Parathyroid adenoma (tissue), 2 donors: ENCODE measurements around the gene ERMARD.

Source experiments
- H2AFZ ChIP-seq: fragments of 300-600 bp; sonication (generic); one replicate; pipeline ENCODE4 v1.7.0; 2017; ENCODE audit warnings: antibody characterized with exemption, mild to moderate bottlenecking
- H3K27ac ChIP-seq: fragments of 300-600 bp; sonication (generic); one replicate; pipeline ENCODE4 v1.7.0; 2017
- H3K27me3 ChIP-seq: fragments of 300-600 bp; sonication (generic); one replicate; pipeline ENCODE4 v1.7.0; 2017; ENCODE audit warnings: low read length; ENCODE audit not compliant: control insufficient read depth, insufficient read depth
- H3K36me3 ChIP-seq: fragments of 300-600 bp; sonication (generic); one replicate; pipeline ENCODE4 v1.7.0; 2017; ENCODE audit warnings: low read length; ENCODE audit not compliant: control insufficient read depth, insufficient read depth
- H3K4me1 ChIP-seq: fragments of 300-600 bp; sonication (generic); one replicate; pipeline ENCODE4 v1.7.0; 2017; ENCODE audit warnings: control low read depth
- H3K4me2 ChIP-seq: fragments of 300-600 bp; sonication (generic); one replicate; pipeline ENCODE4 v1.7.0; 2017; ENCODE audit warnings: low read length
- H3K4me3 ChIP-seq: fragments of 300-600 bp; sonication (generic); one replicate; pipeline ENCODE4 v1.7.0; 2017; ENCODE audit warnings: low read depth, low read length
- H3K79me2 ChIP-seq: fragments of 300-600 bp; sonication (generic); one replicate; pipeline ENCODE4 v1.7.0; 2017; ENCODE audit warnings: control low read depth
- H3K9ac ChIP-seq: fragments of 300-600 bp; sonication (generic); one replicate; pipeline ENCODE4 v1.7.0; 2017; ENCODE audit warnings: mild to moderate bottlenecking
- H3K9me3 ChIP-seq: fragments of 300-600 bp; sonication (generic); one replicate; pipeline ENCODE4 v1.7.0; 2017; ENCODE audit warnings: low read length; ENCODE audit not compliant: control insufficient read depth
- CTCF ChIP-seq: fragments of 300-600 bp; sonication (generic); IDR thresholded peaks from one replicate; pipeline ENCODE4 v1.7.0; 2017; ENCODE audit warnings: antibody characterized with exemption, mild to moderate bottlenecking
- donor health status: primary hyperparathyroidism.

The ERMARD gene

GRCh38 chr6:169709293-169709692 is 42.1 kb upstream of the ERMARD start:
- TF ChIP-seq CTCF = no peak
- no peak overlapping the region for H3K4me3 ChIP-seq
- H3K9me3 ChIP-seq = no peaks in the 10 kb centered on the region
- H3K27ac ChIP-seq = no peak overlapping the region
- H3K9ac ChIP-seq = no peak overlapping the region
- H3K4me1 ChIP-seq = no peaks in the 10 kb centered on the region
- no peaks in the 10 kb centered on the region for H3K27me3 ChIP-seq
- H3K4me2 ChIP-seq = no peak overlapping the region
- no peaks in the 10 kb centered on the region for H3K36me3 ChIP-seq
- H2AFZ ChIP-seq = no peak overlapping the region
- peaks cover 3% of the 10 kb centered on the region for H3K79me2 ChIP-seq

DNA sequence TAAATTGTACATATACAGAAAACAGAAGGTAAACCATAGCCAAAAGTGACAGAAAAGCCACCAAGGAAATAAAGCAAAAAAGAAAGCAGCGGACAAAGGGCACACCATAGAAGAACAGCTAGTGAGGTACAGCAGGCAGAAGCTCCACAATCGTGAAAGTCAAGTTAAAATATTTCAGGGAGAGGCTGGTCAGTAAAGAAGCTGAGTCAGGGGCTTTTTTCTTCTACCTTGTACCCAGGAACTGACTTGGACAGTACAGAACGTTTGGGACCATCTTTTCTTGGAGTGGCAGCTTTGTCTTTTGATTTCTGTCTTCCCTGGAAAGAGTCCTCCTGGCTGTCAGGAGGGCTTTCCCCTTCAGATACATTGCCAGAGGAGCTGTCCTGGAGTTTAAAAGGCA is 41.4 kb upstream of the ERMARD start:
- H2AFZ ChIP-seq = no peak overlapping the region
- no peaks in the 10 kb centered on the region for H3K36me3 ChIP-seq

DNA sequence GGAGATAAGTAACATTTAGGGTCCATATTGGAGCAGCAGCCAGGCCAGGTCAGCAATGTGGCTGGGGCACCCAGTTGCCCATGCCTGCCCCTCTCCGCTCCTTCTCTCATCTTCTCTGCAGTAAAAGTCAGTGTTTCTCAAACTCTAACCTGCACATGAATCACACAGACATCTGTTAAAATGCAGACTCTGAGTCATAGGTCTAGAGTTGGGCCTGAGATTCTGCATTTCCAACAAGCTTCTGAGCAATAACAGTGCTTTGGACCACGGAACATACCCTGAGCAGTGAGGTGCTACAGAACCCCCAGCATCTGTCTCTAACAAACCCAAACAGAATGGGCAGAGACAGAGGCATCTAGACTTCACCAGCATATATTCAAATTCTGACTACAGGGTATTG is 37.2 kb upstream of the ERMARD start:
- Histone ChIP-seq H3K4me2 (no peak overlapping the region), H3K36me3 (no peaks in the 10 kb centered on the region), H3K27me3 (no peaks in the 10 kb centered on the region), H3K9me3 (no peaks in the 10 kb centered on the region), H2AFZ (no peak overlapping the region), H3K27ac (no peak overlapping the region), H3K4me3 (no peak overlapping the region), H3K4me1 (no peaks in the 10 kb centered on the region), H3K9ac (no peak overlapping the region), H3K79me2 (peaks cover 7% of the 10 kb centered on the region)
- TF ChIP-seq CTCF = no peak

More for the DNA sequence above, 41.4 kb upstream of the ERMARD start:
- Histone ChIP-seq H3K4me2 (no peak overlapping the region), H3K27ac (no peak overlapping the region), H3K9ac (no peak overlapping the region), H3K79me2 (peaks cover 3% of the 10 kb centered on the region), H3K4me3 (no peak overlapping the region), H3K27me3 (no peaks in the 10 kb centered on the region), H3K9me3 (no peaks in the 10 kb centered on the region), H3K4me1 (no peaks in the 10 kb centered on the region)
- TF ChIP-seq CTCF = no peak

- no peaks in the 10 kb centered on the region for H3K27me3 ChIP-seq
- H3K27ac ChIP-seq = no peak overlapping the region
- H3K9me3 ChIP-seq = no peaks in the 10 kb centered on the region
- H3K4me2 ChIP-seq = no peak overlapping the region
- no peak overlapping the region for H2AFZ ChIP-seq
- H3K9ac ChIP-seq = no peak overlapping the region
- peaks cover 10% of the 10 kb centered on the region for H3K79me2 ChIP-seq
- no peaks in the 10 kb centered on the region for H3K4me1 ChIP-seq
- no peak for TF ChIP-seq CTCF
- H3K36me3 ChIP-seq = no peaks in the 10 kb centered on the region
- H3K4me3 ChIP-seq = no peak overlapping the region
Observed at GRCh38 chr6:169714595-169714994, 36.8 kb upstream of the ERMARD start.

GRCh38 chr6:169719117-169719516 is 32.3 kb upstream of the ERMARD start:
- Histone ChIP-seq H2AFZ (no peak overlapping the region), H3K4me1 (peaks cover 5% of the 10 kb centered on the region), H3K9ac (no peak overlapping the region), H3K9me3 (no peaks in the 10 kb centered on the region), H3K4me3 (no peak overlapping the region), H3K79me2 (peaks cover 13% of the 10 kb centered on the region), H3K36me3 (no peaks in the 10 kb centered on the region), H3K27me3 (no peaks in the 10 kb centered on the region), H3K4me2 (no peak overlapping the region), H3K27ac (no peak overlapping the region)
- no peak for TF ChIP-seq CTCF
